Heart left ventricle (tissue), 16 donors: ENCODE data around the gene ABCG5. TPM values are rescaled to one million over a fixed set of nuclear protein-coding genes. Genes with fewer than 3 reads are reported as not detected.

Source experiments
- ATAC-seq, 4 donors: fragments of 200-7000 bp; cut with Tn5 transposase; one replicate each; pipeline ENCODE4 v1.9.1; 2020 to 2022; ENCODE audit warnings: moderate library complexity in 4 of 4, mild to moderate bottlenecking in 3 of 4, moderate number of reproducible peaks in 1 of 4
- DNase-seq, 5 donors: peaks; one replicate each; pipeline ENCODE4 v3.0.0-alpha.2; 2020
- H3K27ac ChIP-seq, 12 donors: fragments of 200-600 bp; sonication (generic) in 4 of 12; one replicate each; pipeline versions ENCODE4 v1.5.0 to v1.8.0; 2016 to 2022; ENCODE audit warnings: mild to moderate bottlenecking in 2 of 12
- H3K27me3 ChIP-seq, 9 donors: fragments of 200-600 bp; sonication (generic) in 2 of 9; one replicate each; pipeline versions ENCODE4 v1.5.1 to v1.8.0; 2016 to 2022; ENCODE audit warnings: mild to moderate bottlenecking in 3 of 9
- H3K36me3 ChIP-seq, 9 donors: fragments of 200-600 bp; sonication (generic) in 2 of 9; one replicate each; pipeline versions ENCODE4 v1.5.0 to v1.8.0; 2018 to 2022; ENCODE audit warnings: mild to moderate bottlenecking in 2 of 9
- H3K4me1 ChIP-seq, 12 donors: fragments of 200-600 bp; sonication (generic) in 4 of 12; one replicate each; pipeline versions ENCODE4 v1.5.0 to v1.8.0; 2016 to 2022; ENCODE audit warnings: mild to moderate bottlenecking in 3 of 12
- H3K4me3 ChIP-seq, 12 donors: fragments of 200-600 bp; sonication (generic) in 4 of 12; one replicate each; pipeline versions ENCODE4 v1.5.0 to v1.8.0; 2017 to 2022; ENCODE audit warnings: mild to moderate bottlenecking in 9 of 12, moderate library complexity in 4 of 12
- H3K9me3 ChIP-seq, 12 donors: fragments of 200-600 bp; sonication (generic) in 4 of 12; one replicate each; pipeline versions ENCODE4 v1.5.0 to v1.8.0; 2016 to 2022; ENCODE audit warnings: mild to moderate bottlenecking in 1 of 12
- POLR2A ChIP-seq, 2 donors: fragments of 450-650 bp; IDR thresholded peaks; one replicate each; pipeline ENCODE4 v1.6.1; 2017; ENCODE audit warnings: antibody characterized with exemption in 2 of 2, mild to moderate bottlenecking in 2 of 2, moderate library complexity in 2 of 2
- WGBS, 4 donors: extraction: QIAGEN DNeasy Blood & Tissue Kit in 2 of 4; methylation state at CpG; one replicate each; pipeline versions ENCODE4 v1.1.5 to v1.1.7; 2013 to 2018; 5-methylcytosine and 5-hydroxymethylcytosine counted together
- intact Hi-C, 10 donors: fragments of 100-400 bp; cut with DNase I; formaldehyde crosslinking; loops; one replicate each; pipeline versions ENCODE4 v1.11.1 to v1.14.2; 2022
- polyA plus RNA-seq, 2 donors: library from polyadenylated mRNA; stranded (reverse); fragments of 200-250 nt; gene quantifications; one replicate each; pipeline ENCODE4 v1.2.3, GENCODE V29; 2013
- total RNA-seq, 9 donors: library from RNA; depleted of rRNA in 2 of 9; stranded (reverse); fragments of >200 nt in 2 of 9; fragmentation: NEBNext Ultra II Directional in 3 of 9; extraction: Animal tissue kit (Norgen Biotek cat#: 25700) in 3 of 9; gene quantifications; one replicate each; pipeline versions ENCODE4 v1.1.0 to v1.2.4, GENCODE V29; 2016 to 2023
- TF ChIP-seq, protein P1 (sequence below), 12 donors: fragments of 200-600 bp; sonication (generic) in 4 of 12; IDR thresholded peaks; one replicate each; pipeline versions ENCODE4 v1.5.0 to v1.8.0; 2018 to 2022; ENCODE audit warnings: antibody characterized with exemption in 12 of 12, mild to moderate bottlenecking in 5 of 12
- donor health status: ischemic (EF 13 %, LVEDD 7.1; RV severe dilation, severe dysfunction).
- donor health status: healthy with polysubstance abuse.
- donor health status: DM: no; HTN: yes; CAD: no.
- donor health status: DM: no; HTN: no; CAD: no.
- donor health status: ischemic (EF 25% LVEDD 6.9; RV normal size, moderate dysfunction).
- donor health status: ischemic (EF 25% LVEDD 5.7; RV mildly dilated, moderate dysfunction).
- donor health status: healthy.
- donor health status: DM: yes; HTN: yes; CAD: no.
- donor health status: ischemic (EF 35%, LVEDD 5.7; RV mildly dilated, moderate dysfunction).
- donor health status: nonischemic (EF 11% LVEDD 7.7; RV severe dilation, severe dysfunction).
- donor health status: DM: yes; HTN: yes; CAD: no.
- donor health status: PGD.
- donor health status: ischemic (EF 29% LVEDD 5.4; RV normal size, mild dysfunction).
- donor health status: nonischemic (EF 23%, LVEDD 6.1; RV moderate dilation, normal function).

The ABCG5 gene
- total and polyA plus RNA-seq, 11 donors: not detected

DNA sequence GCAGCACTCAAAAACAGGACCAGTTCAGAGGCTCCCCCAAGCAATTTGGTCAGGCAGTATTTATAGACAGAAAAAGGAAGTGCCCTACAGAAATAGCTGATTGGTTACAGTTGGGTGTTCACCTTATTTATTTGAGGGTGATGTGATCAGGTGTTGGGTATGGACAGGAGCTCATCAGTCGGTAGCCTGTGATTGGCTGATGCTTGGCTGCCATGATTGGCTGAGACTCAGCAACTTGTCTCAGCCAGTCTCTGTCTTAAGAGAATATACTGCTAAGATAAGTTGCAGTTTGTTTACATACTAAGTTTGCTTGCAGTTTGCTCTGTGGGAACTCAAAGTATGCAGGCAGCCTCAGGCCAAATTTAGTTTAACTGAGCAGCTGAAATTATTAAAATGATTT, 9.6 kb upstream of the ABCG5 start:
- TF ChIP-seq, protein P1, sequence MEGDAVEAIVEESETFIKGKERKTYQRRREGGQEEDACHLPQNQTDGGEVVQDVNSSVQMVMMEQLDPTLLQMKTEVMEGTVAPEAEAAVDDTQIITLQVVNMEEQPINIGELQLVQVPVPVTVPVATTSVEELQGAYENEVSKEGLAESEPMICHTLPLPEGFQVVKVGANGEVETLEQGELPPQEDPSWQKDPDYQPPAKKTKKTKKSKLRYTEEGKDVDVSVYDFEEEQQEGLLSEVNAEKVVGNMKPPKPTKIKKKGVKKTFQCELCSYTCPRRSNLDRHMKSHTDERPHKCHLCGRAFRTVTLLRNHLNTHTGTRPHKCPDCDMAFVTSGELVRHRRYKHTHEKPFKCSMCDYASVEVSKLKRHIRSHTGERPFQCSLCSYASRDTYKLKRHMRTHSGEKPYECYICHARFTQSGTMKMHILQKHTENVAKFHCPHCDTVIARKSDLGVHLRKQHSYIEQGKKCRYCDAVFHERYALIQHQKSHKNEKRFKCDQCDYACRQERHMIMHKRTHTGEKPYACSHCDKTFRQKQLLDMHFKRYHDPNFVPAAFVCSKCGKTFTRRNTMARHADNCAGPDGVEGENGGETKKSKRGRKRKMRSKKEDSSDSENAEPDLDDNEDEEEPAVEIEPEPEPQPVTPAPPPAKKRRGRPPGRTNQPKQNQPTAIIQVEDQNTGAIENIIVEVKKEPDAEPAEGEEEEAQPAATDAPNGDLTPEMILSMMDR (IDR thresholded peaks at IDR 0.05): no peak
- no peak for TF ChIP-seq POLR2A (IDR thresholded peaks at IDR 0.05)
- H3K36me3 ChIP-seq: no peaks in the 10 kb centered on the region
- no peak overlapping the region for H3K4me3 ChIP-seq
- WGBS, 4 donors: 78 to 100% (median 83%) methylated on average over 1 of the region's 1 CpG
- no peaks in the 10 kb centered on the region for H3K4me1 ChIP-seq
- intact Hi-C loops: no loop called here
- no peak overlapping the region for H3K27ac ChIP-seq
- no peak for DNase-seq
- no peak for ATAC-seq
- H3K9me3 ChIP-seq: no peaks in the 10 kb centered on the region
- H3K27me3 ChIP-seq: peaks cover 0 to 15% (median 2%) of the 10 kb centered on the region in 9 donors

DNA sequence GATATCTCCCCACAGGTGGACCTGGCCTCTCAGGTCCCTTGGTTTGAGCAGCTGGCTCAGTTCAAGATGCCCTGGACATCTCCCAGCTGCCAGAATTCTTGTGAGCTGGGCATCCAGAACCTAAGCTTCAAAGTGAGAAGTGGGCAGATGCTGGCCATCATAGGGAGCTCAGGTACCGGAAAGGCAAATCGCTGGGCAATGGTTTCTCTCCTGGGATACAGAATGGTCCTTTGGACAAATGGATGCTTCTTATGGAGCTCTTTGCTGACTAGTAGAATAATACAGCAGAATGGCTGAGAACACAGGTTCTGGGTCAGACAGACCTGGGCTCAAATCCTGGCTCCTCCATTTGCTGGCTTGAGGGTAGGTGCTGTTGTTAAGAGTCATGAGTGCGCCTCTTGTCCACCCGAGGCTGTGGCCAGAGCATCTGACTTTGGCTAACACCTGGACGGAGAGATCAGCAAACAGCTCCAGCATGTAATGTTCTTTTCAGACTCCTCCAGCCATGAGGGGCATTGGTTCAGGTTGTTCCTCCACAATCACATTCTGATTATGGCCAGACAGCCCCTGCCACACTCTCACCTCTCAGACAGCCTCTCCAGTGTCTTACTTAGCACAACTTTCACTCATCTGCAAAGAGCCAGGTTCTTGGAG, 7.6 kb upstream of the ABCG5 start:
- intact Hi-C loops: no loop called here
- H3K27ac ChIP-seq: no peak overlapping the region
- ATAC-seq (no peak), DNase-seq (no peak)
- no peaks in the 10 kb centered on the region for H3K9me3 ChIP-seq
- no peak overlapping the region for H3K4me3 ChIP-seq
- no peak for TF ChIP-seq POLR2A (IDR thresholded peaks at IDR 0.05)
- TF ChIP-seq, protein P1 (IDR thresholded peaks at IDR 0.05): no peak
- H3K4me1 ChIP-seq: no peaks in the 10 kb centered on the region
- WGBS, 4 donors: 84 to 92% (median 86%) methylated on average over 5 of the region's 5 CpGs
- peaks cover 0 to under 1% (median 0%) of the 10 kb centered on the region in 9 donors for H3K27me3 ChIP-seq
- no peaks in the 10 kb centered on the region for H3K36me3 ChIP-seq

DNA sequence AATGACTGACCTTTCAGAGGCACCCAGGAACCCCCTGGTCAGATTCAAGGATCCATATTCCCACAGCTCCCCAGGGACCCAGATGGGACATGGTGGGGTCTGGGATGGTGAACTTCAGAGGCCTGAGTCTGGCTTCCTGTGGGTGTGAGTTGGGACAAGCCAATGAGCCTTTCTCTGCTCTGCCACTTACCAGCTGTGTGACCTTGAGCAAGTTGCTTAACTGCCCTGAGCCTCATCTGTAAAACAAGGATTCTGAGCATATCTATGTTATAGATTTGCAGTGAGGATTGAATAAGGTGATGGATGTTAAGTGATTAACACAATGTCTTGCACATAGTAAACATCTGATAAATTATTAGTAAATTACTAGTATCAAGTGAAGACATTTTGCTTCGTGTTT, 6.5 kb upstream of the ABCG5 start:
- ATAC-seq (no peak), DNase-seq (no peak)
- TF ChIP-seq, protein P1 (IDR thresholded peaks at IDR 0.05): no peak
- no peak for TF ChIP-seq POLR2A (IDR thresholded peaks at IDR 0.05)
- intact Hi-C loops: no loop called here
- 68 to 86% (median 73%) methylated on average over 1 of the region's 1 CpG for WGBS, 4 donors
- H3K4me3 ChIP-seq: no peak overlapping the region
- H3K27me3 ChIP-seq: no peaks in the 10 kb centered on the region
- no peak overlapping the region for H3K27ac ChIP-seq
- H3K9me3 ChIP-seq: no peaks in the 10 kb centered on the region
- H3K36me3 ChIP-seq: no peaks in the 10 kb centered on the region
- no peaks in the 10 kb centered on the region for H3K4me1 ChIP-seq

DNA sequence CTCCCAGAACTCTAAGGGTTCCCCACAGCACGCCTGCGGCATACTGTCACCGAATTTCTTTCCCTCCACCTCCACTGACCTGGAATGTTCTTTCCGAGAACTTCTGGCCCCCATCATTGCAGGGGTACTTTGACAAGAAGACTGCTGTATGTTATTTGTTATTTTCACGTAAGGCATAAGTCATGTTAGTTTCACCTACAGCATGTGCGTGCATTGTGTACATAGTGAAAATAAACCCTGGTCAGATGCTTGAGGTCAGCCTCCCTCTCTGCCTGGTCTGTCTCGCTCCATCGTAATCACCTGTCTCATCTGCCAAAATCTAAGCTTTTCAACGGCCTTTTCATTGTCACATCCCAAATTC, 4.2 kb upstream of the ABCG5 start:
- no peaks in the 10 kb centered on the region for H3K9me3 ChIP-seq
- H3K36me3 ChIP-seq: no peaks in the 10 kb centered on the region
- DNase-seq: no peak
- intact Hi-C loops: no loop called here
- no peaks in the 10 kb centered on the region for H3K4me1 ChIP-seq
- H3K27me3 ChIP-seq: peaks cover 0 to 4% (median 0%) of the 10 kb centered on the region in 9 donors
- no peak for ATAC-seq
- H3K27ac ChIP-seq: no peak overlapping the region
- 84 to 88% (median 85%) methylated on average over 9 of the region's 9 CpGs for WGBS, 4 donors
- TF ChIP-seq POLR2A (IDR thresholded peaks at IDR 0.05): no peak
- TF ChIP-seq, protein P1 (IDR thresholded peaks at IDR 0.05): no peak
- H3K4me3 ChIP-seq: no peak overlapping the region
